Astrocyte of the hippocampus (primary cell): ENCODE data around the gene EXOC4.

Experiments
- DNase-seq: peaks from one replicate; pipeline ENCODE4 v3.0.0; 2011; ENCODE audit warnings: low read depth, low spot score

The EXOC4 gene

DNA sequence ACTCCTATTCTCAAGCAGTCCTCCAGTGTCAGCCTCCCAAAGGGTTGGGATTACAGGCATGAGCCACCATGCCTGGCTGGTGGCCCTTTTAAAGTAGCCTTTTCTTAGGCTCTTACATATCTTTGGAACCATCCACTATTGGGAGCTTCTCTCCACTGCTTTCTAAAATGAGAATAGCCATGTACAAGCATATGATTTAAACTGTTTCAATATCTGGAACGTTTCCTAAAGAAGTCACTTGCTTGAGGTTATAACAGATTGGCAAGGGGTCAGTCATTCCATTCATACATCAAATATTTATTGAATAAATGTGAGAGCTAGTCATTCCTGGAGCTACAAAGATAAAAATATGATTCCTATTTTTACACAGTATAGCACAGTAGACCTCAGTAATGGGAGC is 776.9 kb downstream of the EXOC4 start:
- no peak for DNase-seq

DNA sequence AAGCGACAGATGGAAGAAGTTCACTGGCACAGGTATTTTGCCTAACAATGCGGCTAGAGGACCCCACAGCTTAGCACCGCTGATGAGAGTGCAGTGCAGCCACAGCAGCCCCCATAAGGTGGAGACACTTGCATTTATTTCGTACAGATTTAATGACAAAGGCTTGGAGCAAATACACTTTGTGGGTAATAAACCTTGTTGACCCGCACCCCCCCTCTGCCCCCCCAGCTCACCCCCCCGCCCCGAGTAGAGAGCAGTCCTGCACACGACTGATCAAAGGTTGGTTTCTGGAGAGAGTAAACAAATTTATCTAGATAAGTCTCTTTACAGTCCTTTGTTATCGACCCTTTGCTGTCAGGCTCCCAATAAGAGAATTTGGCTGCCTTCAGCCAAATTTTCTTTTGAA is 777.6 kb downstream of the EXOC4 start:
- DNase-seq = no peak

DNA sequence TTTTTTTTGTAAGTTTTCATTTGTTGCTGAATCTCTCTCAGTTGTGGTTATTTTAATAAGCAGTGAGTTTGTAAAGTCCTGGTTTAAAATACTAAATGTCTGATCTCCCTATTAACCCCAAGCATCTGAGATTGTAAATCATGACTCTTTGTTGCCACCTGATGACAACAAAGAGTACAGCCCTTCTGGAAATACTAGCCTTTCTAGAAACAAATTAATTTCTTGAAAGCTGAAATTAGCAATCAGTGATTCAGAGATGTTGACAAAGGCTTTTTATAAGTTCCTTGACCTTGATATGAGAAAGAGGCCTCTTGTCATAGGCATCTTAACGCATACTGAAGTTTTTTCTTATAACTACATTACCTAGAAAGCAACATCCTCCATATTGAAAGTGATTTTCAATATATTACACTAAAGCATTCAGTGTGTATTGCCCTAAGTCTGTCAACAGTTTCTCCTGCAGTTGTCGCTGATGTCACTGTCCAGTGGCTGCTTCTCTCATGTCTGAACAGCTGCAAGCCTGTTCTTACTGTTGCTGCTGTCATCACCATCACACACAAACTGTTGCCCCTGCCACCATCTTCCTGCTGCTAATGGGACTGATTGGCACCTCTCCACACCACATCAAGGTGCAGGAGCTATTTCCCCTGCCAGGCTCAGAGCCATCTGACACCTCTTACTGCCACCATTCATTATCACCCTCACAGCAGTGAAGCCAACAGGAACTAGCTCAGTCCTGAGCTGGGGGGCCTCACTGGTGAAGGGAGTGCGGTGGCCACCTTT is 779.1 kb downstream of the EXOC4 start:
- no peak for DNase-seq

DNA sequence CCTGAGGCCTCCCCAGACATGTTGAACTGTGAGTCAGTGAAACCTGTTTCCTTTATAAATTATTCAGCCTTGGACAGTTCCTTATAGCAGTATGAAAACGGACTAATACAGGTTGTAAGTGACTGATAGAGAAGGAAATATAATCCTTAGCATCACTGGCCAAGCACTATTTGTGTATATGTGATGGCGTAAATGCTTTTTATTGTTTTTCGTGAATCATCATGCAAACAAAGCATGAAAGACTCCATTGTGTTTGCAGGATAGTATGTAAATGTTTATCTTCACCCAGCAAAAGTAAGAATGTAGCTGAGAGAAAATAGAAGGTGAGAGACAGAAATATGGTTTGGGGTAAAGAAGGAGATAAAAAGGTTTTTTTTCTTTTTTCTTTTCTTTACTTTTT is 781.8 kb downstream of the EXOC4 start:
- DNase-seq = no peak

DNA sequence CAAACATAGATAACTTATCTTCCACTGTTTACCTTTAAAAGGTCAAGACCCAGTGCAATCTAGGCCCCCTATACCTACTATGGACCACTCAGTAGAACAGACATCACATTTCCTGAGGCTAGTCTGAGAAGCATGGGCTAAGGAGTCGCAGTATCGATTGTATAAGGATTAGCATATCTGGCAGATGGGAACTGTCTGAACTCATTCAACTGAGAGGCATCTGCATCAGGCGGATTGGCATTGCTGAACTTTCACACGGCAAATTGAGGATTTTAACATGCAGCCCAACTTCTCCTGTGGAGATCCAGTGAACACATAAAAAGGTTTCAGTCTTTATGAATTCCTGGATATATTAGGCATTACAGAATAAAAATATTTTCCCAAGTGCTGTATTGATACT is 785.1 kb downstream of the EXOC4 start:
- DNase-seq = no peak

DNA sequence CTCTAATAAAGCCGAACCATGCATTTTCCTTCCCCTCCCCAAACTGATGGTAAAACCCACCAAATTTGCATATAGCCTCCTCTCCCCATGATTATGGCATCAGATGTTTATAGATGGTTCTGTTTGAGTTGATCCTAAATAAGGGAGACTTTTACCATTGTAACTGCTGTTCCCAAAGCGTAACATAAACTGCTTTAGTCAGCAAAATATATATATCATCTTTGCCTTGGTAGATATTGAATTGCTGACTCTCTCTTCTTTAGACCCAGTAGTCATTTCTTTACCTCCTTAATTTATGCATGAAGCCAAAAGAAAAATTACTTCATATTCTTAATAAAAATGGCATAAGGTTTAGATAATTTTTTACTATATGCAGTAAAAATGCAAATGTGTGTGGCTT is 788.1 kb downstream of the EXOC4 start:
- no peak for DNase-seq

DNA sequence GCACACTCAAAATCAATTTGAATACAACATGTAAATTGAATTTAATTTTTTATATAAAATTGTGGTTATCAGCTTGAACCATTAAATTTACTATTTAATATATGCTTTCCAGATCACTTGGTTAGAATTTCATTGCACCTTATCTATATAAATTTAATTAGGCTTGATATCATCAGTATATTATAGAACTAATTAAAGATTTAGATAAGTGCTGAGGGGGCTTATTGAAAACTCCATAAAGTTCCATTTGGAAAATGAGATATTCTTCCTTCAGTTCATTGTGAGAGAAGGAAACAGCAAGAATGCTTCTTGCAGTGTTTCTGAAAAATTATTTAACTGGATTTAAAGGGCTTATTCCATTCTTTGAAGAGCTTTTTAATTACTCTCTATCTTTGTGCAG is 788.6 kb downstream of the EXOC4 start:
- DNase-seq = no peak

DNA sequence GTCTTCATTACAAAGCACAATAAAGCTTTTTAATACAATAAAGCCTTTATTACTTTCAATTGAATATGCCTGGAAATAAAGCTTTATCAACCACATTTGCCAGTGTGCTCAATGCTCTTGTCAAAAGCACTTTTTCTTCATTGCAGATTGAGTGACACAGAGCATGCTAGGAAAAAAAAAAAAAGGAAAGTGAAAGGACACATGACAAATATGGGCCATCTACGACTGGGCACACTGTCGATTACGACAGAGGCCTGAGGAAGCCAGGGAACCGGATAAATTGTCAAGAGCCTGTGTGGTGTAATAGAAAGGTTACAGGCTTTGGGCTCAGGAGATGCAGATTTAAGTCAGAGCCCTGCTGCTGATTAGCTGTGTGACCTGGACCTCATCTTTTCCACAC is 789.4 kb downstream of the EXOC4 start:
- no peak for DNase-seq

DNA sequence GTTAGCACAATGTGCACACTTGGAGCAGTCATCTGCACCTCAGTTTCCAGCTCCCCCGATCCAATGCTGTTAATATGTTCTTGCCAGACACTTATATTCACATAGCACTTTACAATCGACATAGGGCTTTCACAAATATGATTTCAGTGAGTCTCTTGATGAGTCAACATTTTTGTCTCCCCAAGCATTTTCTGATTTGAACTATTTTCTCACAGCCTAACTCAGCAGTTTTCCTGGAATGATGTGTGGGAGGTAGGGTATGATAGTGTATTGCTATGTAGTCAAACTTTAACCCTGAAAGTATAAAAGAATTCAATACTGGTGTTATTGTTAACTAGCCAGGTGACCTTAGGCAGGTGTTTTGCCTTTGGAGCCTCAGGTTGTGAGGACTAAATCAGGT is 791.8 kb downstream of the EXOC4 start:
- no peak for DNase-seq

DNA sequence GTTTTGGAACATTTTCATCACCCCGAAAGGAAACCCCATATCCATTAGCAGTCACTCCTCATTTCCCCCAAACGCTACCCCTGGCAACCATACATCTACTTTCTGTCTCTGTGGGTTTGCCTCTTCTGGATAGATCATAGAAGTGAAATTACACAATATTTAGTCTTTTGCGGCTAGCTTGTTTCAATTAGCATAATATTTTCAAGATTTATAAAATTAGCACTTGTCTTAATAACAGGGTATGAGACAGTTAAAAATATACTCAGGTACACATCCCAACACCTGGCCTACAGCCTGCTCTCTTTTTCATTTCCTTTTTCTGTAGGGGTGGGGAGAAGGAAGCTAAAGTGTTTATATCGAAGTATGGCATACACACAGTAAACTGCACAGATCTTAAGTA is 792.8 kb downstream of the EXOC4 start:
- DNase-seq = no peak

DNA sequence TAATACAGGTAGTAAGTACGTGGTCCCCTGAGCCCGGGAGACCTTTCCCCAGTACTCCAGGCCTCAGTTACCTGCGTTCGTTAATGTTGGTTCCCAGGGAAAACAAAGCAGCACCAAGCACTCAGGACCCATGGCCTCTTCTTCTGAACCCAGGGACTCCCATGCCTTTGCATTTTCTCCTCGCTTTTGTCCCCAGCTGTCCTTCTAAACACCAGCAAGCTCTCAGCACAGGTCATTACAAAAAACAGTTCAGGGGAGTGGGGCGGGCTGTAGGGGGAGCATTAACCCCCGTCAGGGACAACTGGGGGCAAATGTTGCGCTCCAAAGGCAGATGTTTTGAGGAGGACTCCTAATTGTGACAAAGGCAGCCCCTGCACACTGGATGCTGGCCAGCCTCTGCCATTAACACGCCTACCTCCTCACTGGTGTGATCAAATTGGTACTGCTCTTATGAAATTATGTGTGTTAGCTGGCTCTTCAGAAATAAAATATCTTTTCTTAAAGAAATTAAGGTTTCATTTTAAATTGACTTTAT is 793.8 kb downstream of the EXOC4 start:
- DNase-seq = no peak

DNA sequence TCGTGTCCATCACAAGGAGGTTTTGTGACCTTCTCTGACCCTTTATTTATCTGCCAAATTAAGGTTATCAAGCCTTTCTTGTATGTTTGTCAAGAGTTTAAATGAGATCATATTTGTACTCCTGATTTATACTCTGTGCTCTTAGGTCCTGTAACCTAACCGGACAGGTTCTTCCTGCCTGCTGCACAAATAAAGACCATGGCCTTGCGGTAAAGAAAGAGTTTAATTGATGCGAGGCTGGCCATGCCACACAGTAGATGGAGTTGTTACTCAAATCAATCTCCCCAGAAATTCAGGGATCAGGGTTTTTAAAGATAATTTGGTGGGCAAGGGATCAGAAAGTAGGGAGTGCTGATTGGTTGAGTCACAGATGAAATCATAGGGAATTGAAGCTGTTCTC is 794.8 kb downstream of the EXOC4 start:
- DNase-seq = no peak

DNA sequence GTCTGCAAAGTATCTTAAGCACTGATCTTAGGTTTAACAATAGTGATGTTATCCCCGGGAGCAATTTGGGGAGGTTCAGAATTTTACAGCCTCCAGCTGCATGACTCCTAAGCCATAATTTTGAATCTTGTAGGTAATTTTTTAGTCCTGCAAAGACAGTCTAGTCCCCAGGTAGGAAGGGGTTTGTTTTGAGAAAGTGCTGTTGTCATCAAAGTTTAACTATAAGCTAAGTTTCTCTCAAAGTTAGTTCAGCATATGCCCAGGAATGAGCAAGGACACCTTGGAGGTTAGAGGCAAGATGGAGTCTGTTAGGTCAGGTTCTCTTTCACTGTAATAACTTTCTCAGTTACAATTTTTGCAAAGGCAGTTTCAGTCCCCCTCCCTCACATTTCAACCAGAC is 795.3 kb downstream of the EXOC4 start:
- DNase-seq = no peak

DNA sequence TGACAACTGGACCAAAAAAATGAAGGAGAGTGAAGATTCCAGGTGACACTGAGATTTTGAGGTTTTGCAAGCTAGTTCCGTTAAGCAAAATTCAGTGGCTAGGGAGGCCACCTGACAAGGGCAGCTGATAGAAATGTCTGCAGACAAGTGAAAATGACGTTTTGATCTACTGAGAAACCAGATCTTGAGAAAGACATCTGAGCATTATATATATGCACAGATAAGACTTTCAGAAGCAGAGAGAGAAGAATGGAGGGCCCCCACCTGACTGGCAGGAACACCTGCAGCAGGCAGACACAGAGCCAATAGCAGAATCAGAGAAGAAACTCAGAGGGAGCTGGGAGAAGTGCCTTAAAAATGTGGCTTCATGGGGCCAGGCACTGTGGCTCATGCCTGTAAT is 798.1 kb downstream of the EXOC4 start:
- no peak for DNase-seq

DNA sequence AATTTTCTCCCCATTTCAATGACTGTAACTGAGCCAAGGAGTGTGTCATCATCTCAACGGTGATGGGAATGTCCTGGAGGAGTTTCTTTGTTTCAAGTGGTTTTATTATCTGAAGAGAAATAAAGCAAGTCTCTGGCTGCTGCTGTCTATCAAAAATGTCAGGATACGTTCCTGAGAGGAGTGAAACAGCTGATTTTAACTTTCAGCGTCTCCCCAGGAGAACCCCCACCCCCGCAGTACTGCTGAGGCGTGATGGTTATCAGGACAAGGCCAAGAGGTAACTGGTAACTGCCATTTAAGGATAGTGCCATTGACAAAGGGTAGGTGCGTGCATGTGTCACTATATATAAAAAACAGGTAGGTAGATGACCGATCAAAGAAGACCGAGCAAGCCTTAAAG is 803.9 kb downstream of the EXOC4 start:
- DNase-seq = no peak

DNA sequence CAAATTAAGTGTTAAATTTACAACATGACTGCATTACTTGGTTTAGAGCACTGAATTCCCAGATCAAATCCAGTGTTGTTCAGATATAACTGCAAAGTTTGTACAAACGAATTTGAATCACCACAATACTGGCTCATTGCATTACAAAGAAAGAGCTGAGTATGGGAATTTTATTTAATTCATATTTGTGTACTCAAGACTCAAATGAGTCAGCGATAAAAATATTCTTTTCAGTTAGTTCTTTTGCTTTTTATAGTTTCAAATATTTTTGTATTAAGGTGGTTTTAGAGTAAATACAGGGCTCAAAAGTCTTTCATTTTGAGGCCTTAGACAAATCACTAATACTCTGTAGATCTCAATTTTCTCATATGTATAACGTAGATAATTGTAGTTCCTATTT is 805.6 kb downstream of the EXOC4 start:
- no peak for DNase-seq

DNA sequence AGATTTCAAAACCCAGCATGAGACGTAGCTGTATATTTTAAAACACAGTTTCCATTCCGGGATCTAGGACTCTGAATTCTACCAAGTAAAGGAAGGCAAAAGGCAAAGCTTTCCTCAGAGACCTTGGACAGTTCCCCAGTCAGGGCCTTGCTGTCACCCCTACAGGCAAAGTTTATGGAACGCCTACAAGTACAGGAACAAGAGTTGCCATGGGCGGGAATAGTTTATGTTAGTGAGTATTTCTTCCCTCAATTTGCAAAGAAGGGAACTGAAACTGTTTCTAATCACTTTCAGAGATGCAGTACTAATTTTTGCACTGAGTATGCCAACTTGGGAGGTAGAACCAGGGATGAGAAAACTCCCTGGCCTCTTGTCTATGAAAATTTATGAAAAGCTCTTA is 806.1 kb downstream of the EXOC4 start:
- peak; percentile 17 for DNase-seq

DNA sequence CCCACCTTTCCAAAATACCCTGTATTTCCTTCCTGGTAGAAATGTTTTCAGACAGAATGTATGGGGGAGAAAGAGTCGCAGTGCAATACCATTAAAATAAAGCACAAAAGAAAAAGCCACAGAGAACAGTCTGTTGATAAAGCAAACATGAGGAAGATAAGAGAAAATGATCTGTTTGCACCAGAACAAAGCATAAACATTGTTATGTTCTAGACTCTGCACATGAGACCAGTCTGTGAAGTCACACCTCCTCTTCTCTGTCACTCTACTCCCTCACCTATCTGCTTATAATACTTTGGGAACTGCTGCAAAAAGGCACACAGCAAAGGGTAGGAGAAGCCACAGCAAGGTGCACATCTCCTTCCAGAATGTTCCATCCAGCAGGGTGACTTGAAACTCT is 807.0 kb downstream of the EXOC4 start:
- DNase-seq = no peak

DNA sequence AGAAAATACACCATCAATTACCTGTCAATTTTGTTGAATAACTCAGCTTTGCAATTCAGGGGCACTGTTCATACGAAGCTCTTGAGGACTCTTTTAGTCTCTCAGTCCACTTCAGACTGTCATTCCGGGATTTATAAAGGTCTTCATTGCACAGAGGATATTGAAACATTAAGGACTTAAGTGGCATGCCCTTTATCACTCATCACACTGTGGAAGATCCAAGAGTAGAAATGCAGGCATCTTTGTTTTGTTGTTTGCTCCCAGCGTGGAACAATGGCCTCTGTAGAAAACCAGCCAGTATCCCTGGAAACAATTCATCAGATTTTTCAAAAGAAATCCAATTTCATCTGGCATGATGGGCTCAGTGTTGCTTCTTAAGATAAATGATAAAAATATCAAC is 808.0 kb downstream of the EXOC4 start:
- DNase-seq = no peak

DNA sequence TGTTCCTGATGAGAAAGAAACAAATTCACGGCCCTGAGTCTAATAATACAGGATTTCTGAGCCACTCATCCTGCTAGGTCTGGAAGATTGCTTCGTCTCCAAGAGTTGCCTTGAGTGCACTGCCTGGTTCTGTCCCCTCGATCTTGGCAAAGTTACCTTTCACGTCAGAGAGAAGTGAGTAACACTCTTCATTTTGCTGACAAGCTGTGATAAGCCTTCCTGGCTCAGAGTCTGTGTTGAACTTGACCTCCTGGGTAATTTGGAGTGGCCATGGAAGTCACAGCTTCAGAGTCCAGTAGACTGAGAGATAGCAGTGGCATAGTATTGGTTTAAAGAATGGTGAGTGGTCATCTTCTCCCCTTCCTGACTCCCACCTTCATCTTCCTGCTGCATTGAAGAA is 809.6 kb downstream of the EXOC4 start:
- DNase-seq = no peak

DNA sequence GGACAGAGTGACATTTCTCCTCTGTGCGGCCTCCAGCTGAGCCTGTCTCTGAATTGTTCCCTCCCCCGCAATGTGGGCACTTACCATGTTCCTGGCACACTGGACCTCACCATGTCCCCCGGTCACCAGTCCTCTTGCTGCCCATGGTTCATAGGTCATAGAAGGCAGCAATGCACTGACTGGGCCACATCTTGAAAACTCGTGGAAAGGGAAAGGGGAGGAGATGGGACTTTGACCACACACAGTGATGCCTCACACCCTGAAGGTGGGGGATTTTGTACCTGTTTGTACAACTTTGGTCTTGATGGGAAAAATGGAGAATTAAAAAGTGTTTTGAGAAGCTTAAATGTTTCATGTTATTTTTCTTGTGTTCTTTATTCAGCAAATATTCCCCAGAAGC is 812.5 kb downstream of the EXOC4 start:
- DNase-seq = no peak

DNA sequence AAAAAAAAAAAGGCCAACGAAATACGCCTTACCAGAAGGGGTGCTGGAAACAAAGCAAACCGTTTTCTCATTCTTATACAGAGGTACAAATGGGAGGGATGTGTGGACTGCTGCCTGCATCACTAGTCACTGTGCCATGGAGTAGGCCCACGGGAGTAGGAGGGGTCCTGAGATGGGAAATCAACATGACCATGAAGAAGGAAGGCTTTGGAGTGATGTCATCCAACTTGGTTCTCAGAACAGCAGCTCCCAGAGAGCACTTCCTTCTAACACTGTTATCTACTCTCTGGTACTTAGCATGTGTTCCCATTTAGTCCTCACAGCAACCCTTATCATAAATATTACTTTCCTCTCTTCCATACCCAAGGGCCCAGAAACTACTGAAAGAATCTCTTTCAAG is 814.3 kb downstream of the EXOC4 start:
- DNase-seq = no peak

DNA sequence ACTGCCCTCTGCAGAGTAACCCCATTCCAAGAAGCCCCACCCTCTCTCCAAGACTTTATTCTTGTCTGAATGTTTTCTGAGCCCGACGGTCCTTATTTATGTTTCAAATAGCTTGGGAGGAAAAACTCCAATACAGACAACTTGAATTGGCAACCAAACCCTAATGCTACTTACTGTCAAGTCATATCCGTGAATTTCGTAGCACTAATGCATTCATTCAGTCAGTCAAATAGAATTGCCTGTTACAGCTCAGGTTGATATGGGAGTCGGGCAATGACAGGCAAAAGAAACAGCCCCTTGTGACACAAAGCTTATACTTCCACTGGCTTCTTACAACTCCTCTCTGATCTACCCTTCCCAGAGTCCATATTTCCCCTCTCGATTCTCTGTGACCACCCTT is 815.8 kb downstream of the EXOC4 start:
- no peak for DNase-seq

DNA sequence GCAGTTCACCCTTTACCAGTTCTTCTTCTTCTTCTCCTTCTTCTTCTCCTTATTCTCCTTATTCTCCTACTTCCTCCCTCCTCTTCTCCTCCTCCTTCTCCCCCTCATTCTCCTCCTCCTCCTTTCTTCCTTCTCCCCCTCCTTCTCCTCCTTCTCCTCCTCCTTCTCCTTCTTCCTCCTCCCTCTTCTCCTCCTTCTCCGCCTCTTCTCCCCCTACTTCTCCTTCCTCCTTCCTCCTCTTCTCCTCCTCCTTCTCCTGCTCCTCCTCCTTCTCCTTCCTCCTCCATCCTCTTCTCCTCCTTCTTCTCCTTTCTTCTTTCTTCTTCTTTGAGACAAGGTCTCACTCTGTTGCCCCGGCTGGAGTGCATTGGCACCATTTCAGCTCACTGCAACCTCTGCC is 816.3 kb downstream of the EXOC4 start:
- no peak for DNase-seq
